Stomach (tissue), 9 donors: ENCODE data around the gene TBX6. TPM values are rescaled to one million over a fixed set of nuclear protein-coding genes. Genes with fewer than 3 reads are reported as not detected.

Experiments used
- DNase-seq, 2 donors: peaks; one replicate each; pipeline versions ENCODE4 v3.0.0 to v3.0.0-alpha.2; 2013 to 2019
- H3K27ac ChIP-seq, 5 donors: fragments of 200-600 bp in 4 of 5; sonication (generic) in 4 of 5; one replicate each; pipeline ENCODE4 v1.5.1; 2013 to 2019; ENCODE audit warnings: mild to moderate bottlenecking in 1 of 5, moderate library complexity in 1 of 5
- H3K27me3 ChIP-seq, 3 donors: fragments of 200-600 bp; sonication (generic); one replicate each; pipeline ENCODE4 v1.5.1; 2017 to 2019; ENCODE audit warnings: mixed run types in 1 of 3
- H3K36me3 ChIP-seq, 4 donors: fragments of 200-600 bp; sonication (generic); 1 replicate in 3 of 4; 2 replicates in 1 of 4; pipeline ENCODE4 v1.5.1; 2016 to 2019
- H3K4me1 ChIP-seq, 4 donors: fragments of 200-600 bp; sonication (generic); one replicate each; pipeline ENCODE4 v1.5.1; 2016 to 2019
- H3K4me3 ChIP-seq, 4 donors: fragments of 200-600 bp; sonication (generic) in 3 of 4; one replicate each; pipeline ENCODE4 v1.5.1; 2016 to 2019; ENCODE audit warnings: mild to moderate bottlenecking in 1 of 4
- H3K9me3 ChIP-seq, 4 donors: fragments of 200-600 bp; sonication (generic); one replicate each; pipeline ENCODE4 v1.5.1; 2016 to 2019
- CTCF ChIP-seq, 7 experiments: fragments of 450-650 bp in 4 of 7; fragments of 200-600 bp in 3 of 7; sonication (generic) in 3 of 7; IDR thresholded peaks; one replicate each; pipeline ENCODE4 v1.5.1; 2016 to 2019; ENCODE audit warnings: antibody characterized with exemption in 7 of 7, control low read depth in 2 of 7, mild to moderate bottlenecking in 1 of 7
- EP300 ChIP-seq: sonication (generic); formaldehyde crosslinking; IDR thresholded peaks from one replicate; pipeline ENCODE4 v1.6.1; 2017; ENCODE audit warnings: antibody characterized with exemption
- POLR2A ChIP-seq, 4 donors: fragments of 450-650 bp; IDR thresholded peaks; one replicate each; pipeline ENCODE4 v1.6.1; 2016; ENCODE audit warnings: antibody characterized with exemption in 4 of 4, control low read depth in 2 of 4, mild to moderate bottlenecking in 1 of 4, moderate library complexity in 1 of 4
- POLR2AphosphoS5 ChIP-seq, 3 donors: sonication (generic); formaldehyde crosslinking; IDR thresholded peaks; one replicate each; pipeline ENCODE4 v1.6.1; 2016; ENCODE audit warnings: antibody characterized with exemption in 3 of 3
- WGBS, 5 donors: extraction: QIAGEN DNeasy Blood & Tissue Kit in 3 of 5; methylation state at CpG; one replicate each; pipeline versions ENCODE4 v1.1.5 to v1.1.7; 2013 to 2018; 5-methylcytosine and 5-hydroxymethylcytosine counted together
- intact Hi-C: fragments of 100-400 bp; cut with DNase I; formaldehyde crosslinking; loops from one replicate; pipeline ENCODE4 v1.15.1; 2023; ENCODE audit warnings: low total_unique reads
- polyA plus RNA-seq, 3 donors: library from polyadenylated mRNA; stranded (reverse); fragments of 200-250 nt; gene quantifications; one replicate each; pipeline ENCODE4 v1.2.3, GENCODE V29; 2013
- total RNA-seq, 5 donors: library from RNA; depleted of rRNA; stranded (reverse); fragments of >200 nt; gene quantifications; one replicate each; pipeline versions ENCODE4 v1.1.0 to v1.2.3, GENCODE V29; 2014 to 2016
- donor health status: healthy with polysubstance abuse.
- donor health status: Bipolar disorder and iron deficiency.
- donor health status: healthy.

TBX6 gene
- total and polyA plus RNA-seq, 8 donors: 1.1 to 25.0 (median 2.5) TPM; not detected in 3

DNA sequence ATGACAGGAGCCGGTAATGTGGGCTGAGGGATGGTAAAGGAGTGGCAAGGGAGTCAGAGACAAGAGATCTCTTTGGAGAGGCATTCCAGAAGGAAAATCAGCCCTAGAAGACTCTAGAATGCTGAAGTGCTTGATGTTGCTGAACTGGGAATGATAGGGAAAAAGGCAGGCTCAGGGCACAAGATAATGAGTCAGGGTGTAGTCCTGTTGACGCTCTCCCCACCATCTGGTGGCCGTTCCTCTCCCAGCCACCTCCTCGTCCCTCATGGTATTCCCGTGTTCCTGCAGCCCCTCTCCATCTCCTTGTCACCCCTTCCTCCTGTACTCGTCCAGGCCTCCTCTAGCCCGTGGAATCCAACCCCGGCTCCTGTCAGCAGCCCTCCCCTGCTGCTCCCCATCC lies 37.3 kb downstream of the TBX6 start:
- TF ChIP-seq POLR2A (IDR thresholded peaks at IDR 0.05) (no peak), CTCF (IDR thresholded peaks at IDR 0.05) (no peak), POLR2AphosphoS5 (IDR thresholded peaks at IDR 0.05) (no peak), EP300 (no peak)

GRCh38 chr16:30053376-30054015 lies 38.2 kb downstream of the TBX6 start:
- peak overlapping the region in 4 of 5 donors; percentile 38 to 60 (median 48) for H3K27ac ChIP-seq
- intact Hi-C loops: no loop called here

More for the DNA sequence above, 37.3 kb downstream of the TBX6 start:
- intact Hi-C loops: no loop called here
- DNase-seq: no peak
- no peak overlapping the region for H3K27ac ChIP-seq
- no peaks in the 10 kb centered on the region for H3K9me3 ChIP-seq
- no peaks in the 10 kb centered on the region for H3K36me3 ChIP-seq
- H3K27me3 ChIP-seq: no peaks in the 10 kb centered on the region
- peaks cover 23 to 37% (median 29%) of the 10 kb centered on the region in 4 donors for H3K4me1 ChIP-seq
- H3K4me3 ChIP-seq: no peak overlapping the region
- 78 to 90% (median 82%) methylated on average over 8 of the region's 8 CpGs for WGBS, 5 donors

DNA sequence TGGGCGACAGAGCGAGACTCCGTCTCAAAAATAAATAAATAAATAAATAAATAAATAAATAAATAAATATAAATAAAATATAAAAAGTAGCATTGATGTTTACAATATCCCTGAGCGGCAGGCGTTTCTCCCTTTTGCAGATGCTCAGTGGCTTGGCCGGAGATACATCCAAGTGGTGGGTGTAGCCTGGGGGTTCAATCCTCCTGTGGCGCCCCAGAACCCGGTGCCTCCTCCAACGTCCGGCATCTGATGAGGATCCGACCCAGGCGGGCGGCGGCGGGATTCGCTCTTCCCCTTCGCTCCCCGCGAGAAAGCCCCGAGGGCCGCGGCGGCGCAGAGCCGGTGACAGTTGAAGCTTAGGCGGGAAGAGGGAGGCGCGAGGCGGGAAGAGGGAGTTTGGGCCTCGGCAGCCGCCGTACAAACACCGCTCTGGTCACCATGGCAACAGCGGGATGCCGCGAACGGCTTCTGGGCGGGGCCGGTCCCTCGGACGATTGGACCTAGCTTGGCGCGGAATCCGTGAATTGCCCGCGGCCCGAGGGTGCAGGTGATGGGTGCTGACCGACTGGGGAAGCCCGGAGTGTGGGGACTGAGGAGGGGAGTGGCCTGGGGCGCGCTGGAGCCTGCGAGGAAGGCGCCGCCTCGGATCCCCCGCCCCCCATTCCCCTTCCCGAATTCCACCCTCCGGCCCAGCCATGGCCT lies 38.9 kb downstream of the TBX6 start:
- peak; percentile 75 to 97 (median 81) for TF ChIP-seq POLR2AphosphoS5 (IDR thresholded peaks at IDR 0.05)
- TF ChIP-seq EP300: no peak
- intact Hi-C loops: no loop called here
- H3K27me3 ChIP-seq: no peaks in the 10 kb centered on the region
- peaks cover 23 to 37% (median 29%) of the 10 kb centered on the region in 4 donors for H3K4me1 ChIP-seq
- WGBS, 5 donors: 3 to 5% (median 5%) methylated on average over 41 to 58 of the region's 58 CpGs
- peak overlapping the region in 4 of 5 donors; percentile 38 to 60 (median 48) for H3K27ac ChIP-seq
- no peaks in the 10 kb centered on the region for H3K9me3 ChIP-seq
- DNase-seq: peak; percentile 95 to 97
- H3K4me3 ChIP-seq: peak overlapping the region; percentile 58 to 84 (median 72)
- no peaks in the 10 kb centered on the region for H3K36me3 ChIP-seq

More at GRCh38 chr16:30053376-30054015, 38.2 kb downstream of the TBX6 start:
- no peak for TF ChIP-seq POLR2A (IDR thresholded peaks at IDR 0.05)
- no peak for TF ChIP-seq EP300
- TF ChIP-seq CTCF (IDR thresholded peaks at IDR 0.05): no peak
- TF ChIP-seq POLR2AphosphoS5 (IDR thresholded peaks at IDR 0.05): no peak
- 4 to 12% (median 9%) methylated on average over 16 to 19 of the region's 19 CpGs for WGBS, 5 donors
- DNase-seq: peak in 1 of 2 donors; percentile 44
- no peaks in the 10 kb centered on the region for H3K36me3 ChIP-seq
- no peaks in the 10 kb centered on the region for H3K27me3 ChIP-seq
- peaks cover 23 to 37% (median 29%) of the 10 kb centered on the region in 4 donors for H3K4me1 ChIP-seq
- H3K4me3 ChIP-seq: peak overlapping the region; percentile 58 to 84 (median 72)
- no peaks in the 10 kb centered on the region for H3K9me3 ChIP-seq

- Histone ChIP-seq H3K36me3 (no peaks in the 10 kb centered on the region), H3K9me3 (no peaks in the 10 kb centered on the region), H3K4me1 (peaks cover 23 to 37% (median 29%) of the 10 kb centered on the region in 4 donors), H3K27ac (no peak overlapping the region), H3K27me3 (no peaks in the 10 kb centered on the region), H3K4me3 (no peak overlapping the region)
- TF ChIP-seq CTCF (IDR thresholded peaks at IDR 0.05): no peak
- no peak for TF ChIP-seq POLR2A (IDR thresholded peaks at IDR 0.05)
- no peak for TF ChIP-seq POLR2AphosphoS5 (IDR thresholded peaks at IDR 0.05)
- TF ChIP-seq EP300: no peak
- intact Hi-C loops: no loop called here
- 84 to 94% (median 90%) methylated on average over 3 of the region's 3 CpGs for WGBS, 5 donors
- no peak for DNase-seq
Measured at GRCh38 chr16:30051518-30051917, 40.2 kb downstream of the TBX6 start.
